ENCODE data around the gene FAM135A. TPM values are rescaled to one million over a fixed set of nuclear protein-coding genes. Genes with fewer than 3 reads are reported as not detected.

FAM135A gene
- total RNA-seq, 2 experiments from 2014 or later: 11.5 to 11.9 TPM

- CTCF ChIA-PET: interaction anchor here (1.5 to 3.2 kb wide), 2 partner anchors 10 to 70 kb away, joined by 3 to 20 read pairs; no protein-coding TSS in a partner anchor
- no peak for DNase-seq
- no peaks in the 10 kb centered on the region for H3K36me3 Mint-ChIP-seq (ENCODE audit: low read depth)
- no peaks in the 10 kb centered on the region for H3K9me3 Mint-ChIP-seq
- H3K4me1 Mint-ChIP-seq (ENCODE audit: low read depth): no peaks in the 10 kb centered on the region
- intact Hi-C loops (cut with micrococcal nuclease): no loop called here
- H3K27me3 Mint-ChIP-seq (ENCODE audit: low read depth): peaks cover 7% of the 10 kb centered on the region
- no peak overlapping the region for H3K27ac Mint-ChIP-seq
- no peak overlapping the region for H3K4me3 Mint-ChIP-seq
Measured at GRCh38 chr6:70380771-70381416, 32.4 kb upstream of the FAM135A start.

- Mint-ChIP-seq H3K36me3 (ENCODE audit: low read depth) (no peaks in the 10 kb centered on the region), H3K4me3 (no peak overlapping the region), H3K27ac (no peak overlapping the region), H3K9me3 (no peaks in the 10 kb centered on the region), H3K4me1 (ENCODE audit: low read depth) (no peaks in the 10 kb centered on the region), H3K27me3 (ENCODE audit: low read depth) (peaks cover 5% of the 10 kb centered on the region)
- CTCF ChIA-PET: interaction anchor here (1.5 to 3.2 kb wide), 2 partner anchors 11 to 71 kb away, joined by 3 to 20 read pairs; no protein-coding TSS in a partner anchor
- intact Hi-C loops (cut with micrococcal nuclease): no loop called here
- DNase-seq: no peak
Measured at GRCh38 chr6:70381417-70381782, 31.9 kb upstream of the FAM135A start.

- Mint-ChIP-seq H3K4me3 (no peak overlapping the region), H3K27me3 (ENCODE audit: low read depth) (peaks cover 6% of the 10 kb centered on the region), H3K9me3 (no peaks in the 10 kb centered on the region), H3K4me1 (ENCODE audit: low read depth) (no peaks in the 10 kb centered on the region), H3K27ac (no peak overlapping the region), H3K36me3 (ENCODE audit: low read depth) (no peaks in the 10 kb centered on the region)
- intact Hi-C loops (cut with micrococcal nuclease): no loop called here
- CTCF ChIA-PET: no interaction called here
- no peak for DNase-seq
Measured at GRCh38 chr6:70385901-70386300, 27.4 kb upstream of the FAM135A start.

- CTCF ChIA-PET: interaction anchor here (0.6 to 2.5 kb wide), 7 partner anchors 9 to 298 kb away, joined by 3 to 10 read pairs (median 3); no protein-coding TSS in a partner anchor
- intact Hi-C loops (cut with micrococcal nuclease): no loop called here
- DNase-seq: no peak
- Mint-ChIP-seq H3K4me1 (ENCODE audit: low read depth) (no peaks in the 10 kb centered on the region), H3K27ac (no peak overlapping the region), H3K36me3 (ENCODE audit: low read depth) (no peaks in the 10 kb centered on the region), H3K9me3 (no peaks in the 10 kb centered on the region), H3K4me3 (no peak overlapping the region), H3K27me3 (ENCODE audit: low read depth) (peaks cover 8% of the 10 kb centered on the region)
Measured at GRCh38 chr6:70388814-70389213, 24.5 kb upstream of the FAM135A start.

- intact Hi-C loops (cut with micrococcal nuclease): no loop called here
- Mint-ChIP-seq H3K4me3 (no peak overlapping the region), H3K4me1 (ENCODE audit: low read depth) (no peaks in the 10 kb centered on the region)
Measured at GRCh38 chr6:70389261-70389660, 24.0 kb upstream of the FAM135A start.

GRCh38 chr6:70390067-70390466 is 23.2 kb upstream of the FAM135A start:
- Mint-ChIP-seq H3K4me3 (no peak overlapping the region), H3K4me1 (ENCODE audit: low read depth) (no peaks in the 10 kb centered on the region), H3K27ac (no peak overlapping the region), H3K36me3 (ENCODE audit: low read depth) (no peaks in the 10 kb centered on the region), H3K9me3 (no peaks in the 10 kb centered on the region), H3K27me3 (ENCODE audit: low read depth) (peaks cover 6% of the 10 kb centered on the region)
- no peak for DNase-seq
- CTCF ChIA-PET: interaction anchor here (1.5 to 2.5 kb wide), 2 partner anchors 19 to 21 kb away, joined by 6 to 9 read pairs; no protein-coding TSS in a partner anchor
- intact Hi-C loops (cut with micrococcal nuclease): no loop called here

More at GRCh38 chr6:70389261-70389660, 24.0 kb upstream of the FAM135A start:
- CTCF ChIA-PET: interaction anchor here (0.6 to 2.5 kb wide), 7 partner anchors 8 to 297 kb away, joined by 3 to 10 read pairs (median 3); no protein-coding TSS in a partner anchor
- no peaks in the 10 kb centered on the region for H3K36me3 Mint-ChIP-seq (ENCODE audit: low read depth)
- no peak overlapping the region for H3K27ac Mint-ChIP-seq
- H3K9me3 Mint-ChIP-seq: no peaks in the 10 kb centered on the region
- no peak for DNase-seq
- H3K27me3 Mint-ChIP-seq (ENCODE audit: low read depth): peaks cover 6% of the 10 kb centered on the region

- CTCF ChIA-PET: interaction anchor here (1.5 kb wide), 1 partner anchor 20 kb away, joined by 6 read pairs; no protein-coding TSS in a partner anchor
- Mint-ChIP-seq H3K9me3 (no peaks in the 10 kb centered on the region), H3K36me3 (ENCODE audit: low read depth) (no peaks in the 10 kb centered on the region), H3K27me3 (ENCODE audit: low read depth) (peaks cover 6% of the 10 kb centered on the region), H3K4me1 (ENCODE audit: low read depth) (no peaks in the 10 kb centered on the region), H3K4me3 (no peak overlapping the region), H3K27ac (no peak overlapping the region)
- intact Hi-C loops (cut with micrococcal nuclease): no loop called here
- no peak for DNase-seq
Measured at GRCh38 chr6:70391492-70391891, 21.8 kb upstream of the FAM135A start.

- DNase-seq: no peak
- no peaks in the 10 kb centered on the region for H3K36me3 Mint-ChIP-seq (ENCODE audit: low read depth)
- no peaks in the 10 kb centered on the region for H3K4me1 Mint-ChIP-seq (ENCODE audit: low read depth)
- H3K27ac Mint-ChIP-seq: no peak overlapping the region
- no peaks in the 10 kb centered on the region for H3K9me3 Mint-ChIP-seq
- intact Hi-C loops (cut with micrococcal nuclease): no loop called here
- CTCF ChIA-PET: no interaction called here
- no peak overlapping the region for H3K4me3 Mint-ChIP-seq
- peaks cover 11% of the 10 kb centered on the region for H3K27me3 Mint-ChIP-seq (ENCODE audit: low read depth)
Measured at GRCh38 chr6:70394518-70395300, 18.6 kb upstream of the FAM135A start.

- DNase-seq: no peak
- Mint-ChIP-seq H3K36me3 (ENCODE audit: low read depth) (no peaks in the 10 kb centered on the region), H3K27me3 (ENCODE audit: low read depth) (peaks cover 12% of the 10 kb centered on the region), H3K4me1 (ENCODE audit: low read depth) (no peaks in the 10 kb centered on the region), H3K4me3 (no peak overlapping the region), H3K9me3 (no peaks in the 10 kb centered on the region), H3K27ac (no peak overlapping the region)
- CTCF ChIA-PET: no interaction called here
- intact Hi-C loops (cut with micrococcal nuclease): no loop called here
Measured at GRCh38 chr6:70395301-70395672, 18.0 kb upstream of the FAM135A start.

- Mint-ChIP-seq H3K36me3 (ENCODE audit: low read depth) (no peaks in the 10 kb centered on the region), H3K4me1 (ENCODE audit: low read depth) (no peaks in the 10 kb centered on the region), H3K9me3 (no peaks in the 10 kb centered on the region), H3K4me3 (no peak overlapping the region), H3K27ac (no peak overlapping the region), H3K27me3 (ENCODE audit: low read depth) (peaks cover 11% of the 10 kb centered on the region)
- no peak for DNase-seq
- CTCF ChIA-PET: no interaction called here
- intact Hi-C loops (cut with micrococcal nuclease): no loop called here
Measured at GRCh38 chr6:70396163-70396562, 17.1 kb upstream of the FAM135A start.

GRCh38 chr6:70396796-70397729 is 16.2 kb upstream of the FAM135A start:
- Mint-ChIP-seq H3K9me3 (no peaks in the 10 kb centered on the region), H3K27ac (no peak overlapping the region), H3K4me3 (no peak overlapping the region), H3K36me3 (ENCODE audit: low read depth) (no peaks in the 10 kb centered on the region), H3K4me1 (ENCODE audit: low read depth) (no peaks in the 10 kb centered on the region), H3K27me3 (ENCODE audit: low read depth) (peaks cover 9% of the 10 kb centered on the region)
- CTCF ChIA-PET: interaction anchor here (1.1 kb wide), 1 partner anchor 8 kb away, joined by 3 read pairs; no protein-coding TSS in a partner anchor
- DNase-seq: no peak
- intact Hi-C loops (cut with micrococcal nuclease): no loop called here
